ENCODE results near the gene GPR135. TPM values are rescaled to one million over a fixed set of nuclear protein-coding genes. Genes with fewer than 3 reads are reported as not detected.
"Not testable (repeated sequence)": the region's sequence is repeated elsewhere in the genome, so short reads cannot be mapped to it uniquely, and the experiment has no call there.

The GPR135 gene
- polyA plus RNA-seq, 1 donor = 3.2 TPM

- no peak for DNase-seq (ENCODE audit: low read depth)
These were observed 9.0 kb upstream of the GPR135 start for GRCh38 chr14:59474172-59474571.

DNA sequence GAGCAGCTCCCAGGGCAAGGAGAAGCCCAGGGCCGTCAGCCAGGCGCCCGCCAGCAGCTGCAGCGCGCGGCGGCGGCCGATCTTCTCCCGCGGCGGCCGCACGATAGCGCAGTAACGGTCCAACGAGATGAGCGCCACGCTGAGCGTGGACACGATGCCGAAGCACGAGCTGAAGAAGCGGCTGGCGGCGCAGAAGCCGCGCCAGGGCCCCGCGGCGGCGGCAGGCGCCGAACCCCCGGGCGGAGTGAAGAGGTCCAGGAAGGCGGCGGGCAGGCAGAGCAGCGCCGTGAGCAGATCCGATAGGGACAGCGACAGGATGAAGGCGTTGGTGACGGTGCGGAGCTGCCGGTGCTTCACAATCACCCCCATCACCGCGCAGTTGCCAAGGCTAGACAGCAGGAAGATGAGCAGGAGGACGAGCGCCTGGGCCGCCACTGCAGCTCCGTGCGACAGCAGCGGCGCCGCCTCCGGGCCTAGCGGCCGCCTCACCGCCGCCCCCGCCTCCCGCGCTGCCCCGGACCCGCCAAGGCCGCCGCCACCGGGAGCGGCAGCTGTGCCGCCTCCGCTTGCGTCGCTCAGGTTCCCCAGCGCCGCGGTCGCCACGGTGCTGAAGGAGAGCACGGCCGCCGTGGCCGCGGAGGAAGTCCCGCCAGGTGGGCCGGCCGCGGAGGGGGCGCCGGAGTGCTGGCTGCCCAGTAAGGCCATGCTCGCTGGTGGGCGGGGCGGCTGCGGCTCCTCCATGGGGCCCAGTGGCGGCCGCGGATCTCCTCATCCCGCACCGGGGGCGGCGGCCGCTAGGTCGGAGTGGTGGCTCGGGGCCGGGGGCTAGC, 479 bp downstream of the GPR135 start:
- DNase-seq (ENCODE audit: low read depth) = no peak

- no peak for DNase-seq (ENCODE audit: low read depth)
These were observed 1.2 kb downstream of the GPR135 start for GRCh38 chr14:59463787-59464485.

GRCh38 chr14:59461891-59462290, 3.3 kb downstream of the GPR135 start:
- DNase-seq (ENCODE audit: low read depth) = no peak

GRCh38 chr14:59460378-59460777, 4.8 kb downstream of the GPR135 start:
- DNase-seq (ENCODE audit: low read depth) = no peak

DNA sequence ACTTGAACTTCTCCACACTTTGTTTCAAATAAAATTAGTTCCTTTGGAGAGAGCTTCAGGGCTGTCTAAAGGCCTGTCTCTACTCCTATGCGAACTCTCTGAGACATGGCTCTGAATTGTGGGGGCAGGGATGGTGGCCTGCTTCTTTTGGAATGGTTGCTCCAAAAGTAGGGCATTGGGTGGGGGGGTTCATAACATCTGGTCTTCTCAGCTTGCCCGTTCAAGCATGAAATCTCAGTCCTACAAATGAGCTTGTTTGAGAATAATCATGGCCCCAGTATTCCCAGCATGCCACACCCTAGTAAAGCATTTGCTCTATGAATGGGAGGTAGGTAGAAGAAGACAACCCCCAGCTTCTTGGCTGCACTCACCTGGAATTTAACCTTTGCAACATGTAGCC, 6.7 kb downstream of the GPR135 start:
- no peak for DNase-seq (ENCODE audit: low read depth)

DNA sequence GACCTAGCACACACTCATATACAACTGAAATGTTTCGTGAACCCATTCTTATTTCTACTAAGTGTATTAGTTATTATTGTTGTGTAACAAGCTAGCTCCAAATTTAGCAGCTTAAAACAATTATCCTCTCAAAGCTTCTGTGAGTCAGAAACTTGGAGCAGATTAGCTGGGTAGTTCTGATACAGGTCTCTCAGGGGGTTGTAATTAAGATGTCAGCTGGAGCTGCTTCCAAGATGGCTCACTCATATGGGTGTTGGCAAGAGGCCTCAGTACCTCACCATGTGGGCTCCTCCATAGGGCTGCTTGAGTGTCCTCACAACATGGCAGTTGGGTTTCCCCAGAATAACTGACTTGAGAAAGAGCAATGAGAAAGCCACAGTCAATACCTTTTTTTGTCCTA, 9.8 kb downstream of the GPR135 start:
- DNase-seq (ENCODE audit: low read depth) = no peak

GRCh38 chr14:59454139-59454538, 11.0 kb downstream of the GPR135 start:
- no peak for DNase-seq (ENCODE audit: low read depth)

- no peak for DNase-seq (ENCODE audit: low read depth)
These were observed 13.3 kb downstream of the GPR135 start for GRCh38 chr14:59451849-59452248.

DNA sequence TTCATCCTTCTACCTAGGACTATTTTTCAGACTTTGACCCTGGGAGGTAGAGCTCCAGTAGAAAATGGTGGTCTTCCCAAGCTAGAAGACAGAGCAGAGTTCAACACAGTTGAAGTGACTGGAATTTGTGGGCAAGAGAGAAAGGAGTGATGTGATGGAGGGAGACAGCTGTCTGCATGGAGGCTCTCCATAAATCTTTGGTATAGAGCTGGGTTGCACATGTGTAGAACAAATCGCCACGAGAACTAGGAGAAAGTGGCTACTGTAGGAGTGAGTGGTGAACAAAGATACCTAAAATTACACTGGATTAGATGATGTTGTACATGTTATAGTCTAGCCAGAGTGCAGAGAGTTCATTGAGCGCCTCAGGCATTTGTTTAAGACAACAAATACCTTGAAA, 14.5 kb downstream of the GPR135 start:
- DNase-seq (ENCODE audit: low read depth) = no peak

- not testable (repeated sequence) for DNase-seq (ENCODE audit: low read depth)
These were observed 16.5 kb downstream of the GPR135 start for GRCh38 chr14:59448673-59449072.

DNA sequence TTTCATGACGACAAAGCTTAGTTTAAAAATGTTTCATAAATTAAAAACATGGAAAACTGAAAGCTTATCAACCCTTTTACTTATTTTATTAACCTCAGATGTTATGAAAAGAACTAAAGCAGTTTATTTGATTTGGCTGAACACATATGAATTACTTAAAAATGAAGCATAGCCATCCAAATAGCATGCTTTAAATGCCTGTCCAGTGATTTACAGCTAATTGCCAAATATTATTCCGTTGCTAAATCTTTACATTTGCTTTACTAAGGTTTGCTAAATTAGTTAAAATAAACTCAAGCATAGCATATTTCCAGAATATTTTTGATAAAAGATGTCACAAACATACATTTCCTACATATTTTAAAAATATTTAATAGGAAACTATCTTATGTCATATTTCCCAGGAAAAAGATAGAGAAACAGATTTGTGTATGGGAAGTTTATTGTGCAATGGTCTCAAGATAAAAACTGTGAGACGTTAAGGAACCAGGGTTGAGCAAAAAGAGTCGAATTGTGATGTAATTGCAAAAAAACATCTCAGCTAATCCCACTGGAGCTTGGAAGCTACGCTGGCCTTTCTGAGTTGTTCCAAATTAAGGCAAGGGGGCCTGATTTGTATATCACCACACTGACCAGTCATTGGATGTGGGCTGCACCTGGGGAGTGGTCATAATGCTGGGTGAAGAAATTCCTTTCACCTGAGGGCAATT, 25.8 kb downstream of the GPR135 start:
- DNase-seq (ENCODE audit: low read depth) = no peak

DNA sequence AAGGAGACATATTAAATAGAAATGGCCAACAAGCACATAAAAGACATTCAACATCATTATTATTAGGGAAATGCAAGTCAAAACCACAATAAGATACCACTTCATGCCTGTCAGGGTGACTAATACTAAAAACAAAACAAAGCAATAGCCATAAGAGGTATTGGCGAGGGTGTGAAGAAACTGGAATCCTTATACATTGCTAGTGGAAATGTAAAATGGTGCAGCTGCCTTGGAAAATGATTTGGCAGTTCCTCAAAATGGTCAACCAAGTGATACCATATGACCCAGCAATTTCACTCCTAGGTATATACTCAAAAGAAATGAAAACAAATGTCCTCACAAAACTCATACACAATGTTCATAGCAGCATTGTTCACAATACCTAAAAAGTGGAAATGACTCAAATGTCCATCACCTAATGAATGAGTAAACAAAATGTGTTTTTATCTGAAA, 27.0 kb downstream of the GPR135 start:
- DNase-seq (ENCODE audit: low read depth) = no peak

- no peak for DNase-seq (ENCODE audit: low read depth)
These were observed 29.2 kb downstream of the GPR135 start for GRCh38 chr14:59435987-59436386.

DNA sequence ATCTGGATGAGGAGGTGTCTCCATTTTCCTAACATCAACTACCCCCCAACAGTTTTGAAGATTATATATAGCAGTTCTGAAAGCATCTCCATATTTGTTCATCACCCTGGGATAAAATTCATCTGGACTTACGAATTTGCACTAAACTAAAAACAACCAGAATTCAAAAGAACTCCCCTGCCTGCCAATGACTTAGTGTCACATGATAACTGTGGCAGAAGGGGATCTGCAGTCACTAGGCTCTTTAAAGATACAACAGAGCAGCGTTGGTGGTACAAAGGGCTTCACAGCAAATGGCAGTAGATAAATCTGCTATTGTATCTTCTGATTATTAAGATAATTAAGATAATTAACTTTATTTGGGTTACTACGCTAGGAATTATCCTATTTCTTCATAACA, 30.1 kb downstream of the GPR135 start:
- no peak for DNase-seq (ENCODE audit: low read depth)

DNA sequence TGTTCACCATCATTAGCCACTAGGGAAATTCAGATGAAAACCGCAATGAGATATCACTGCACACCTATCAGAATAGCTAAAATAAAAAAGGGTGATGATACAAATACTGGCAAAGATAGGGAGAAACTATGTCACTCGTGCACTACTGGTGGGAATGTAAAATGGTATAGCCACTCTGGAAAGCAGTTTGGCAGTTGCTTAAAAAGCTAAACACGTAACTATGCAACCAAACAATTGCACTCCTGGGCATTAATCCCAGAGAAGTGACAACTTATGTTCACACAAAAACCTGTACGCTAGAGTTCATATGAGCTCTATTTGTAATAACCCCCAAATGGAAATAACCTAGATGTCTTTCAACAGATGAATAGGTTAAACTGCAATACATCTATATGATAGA, 35.4 kb downstream of the GPR135 start:
- no peak for DNase-seq (ENCODE audit: low read depth)

DNA sequence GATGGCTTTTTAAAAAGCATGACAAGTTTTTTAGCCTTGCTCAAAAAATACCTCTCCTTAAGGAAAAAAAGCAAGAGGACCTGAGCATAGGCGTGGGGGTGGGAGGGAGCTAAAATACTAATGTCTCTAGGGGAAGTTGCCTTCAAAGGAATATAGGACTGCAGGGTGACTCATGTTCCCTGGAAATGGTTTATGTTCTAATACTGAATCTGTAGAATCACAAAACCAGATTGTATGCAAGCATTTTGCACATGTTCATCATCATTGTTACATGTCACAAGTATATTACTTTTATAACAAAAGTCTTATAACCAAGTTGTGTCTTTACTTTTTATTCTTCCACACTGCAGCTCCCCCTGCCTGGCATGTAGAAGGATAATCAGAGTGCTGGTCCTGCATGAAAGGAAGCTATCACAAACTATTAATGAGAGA, 36.6 kb downstream of the GPR135 start:
- DNase-seq (ENCODE audit: low read depth) = no peak

DNA sequence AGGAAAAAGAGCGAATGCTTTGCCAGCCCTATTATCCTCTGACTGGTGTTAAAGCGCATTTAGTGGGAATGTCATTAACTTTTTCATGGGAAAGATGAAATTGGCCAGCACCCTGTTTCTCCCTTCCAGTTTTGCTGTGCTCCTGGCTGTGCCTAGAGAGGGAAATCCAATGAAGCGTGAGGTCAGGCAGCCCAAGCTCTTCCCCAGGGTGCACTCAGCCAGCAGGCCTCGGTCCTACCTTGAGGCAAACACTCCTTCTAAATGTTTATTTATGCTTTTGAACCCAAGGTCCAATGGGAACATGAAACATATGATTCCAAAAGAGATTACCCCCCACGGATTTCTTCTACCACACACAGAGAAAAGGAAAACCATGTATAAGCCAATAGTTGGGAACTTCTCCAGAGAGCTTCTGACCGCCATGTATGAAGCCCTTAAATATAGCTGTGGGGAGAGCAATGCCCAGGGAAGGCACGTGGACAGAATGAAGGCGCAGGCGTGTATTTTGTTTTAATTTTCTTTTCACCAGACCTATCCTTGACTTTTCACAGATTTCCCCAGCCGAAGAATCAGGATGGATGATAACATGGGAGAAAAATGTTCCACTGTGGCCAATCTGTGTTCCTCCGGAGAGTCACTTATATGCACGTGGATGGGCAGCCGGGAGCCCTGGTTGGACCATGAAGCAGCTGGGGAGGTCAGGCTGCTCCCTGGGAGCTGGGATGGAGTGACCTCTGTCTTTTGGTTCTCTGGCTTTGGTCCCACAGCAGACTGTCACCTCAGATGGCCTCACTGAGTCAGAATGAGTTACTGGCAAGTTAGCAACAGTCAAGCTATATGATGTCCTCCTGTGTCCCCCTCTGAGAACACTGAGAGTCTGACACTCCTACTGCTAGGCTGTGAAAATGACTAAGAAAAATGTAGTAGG, 37.3 kb downstream of the GPR135 start:
- no peak for DNase-seq (ENCODE audit: low read depth)

DNA sequence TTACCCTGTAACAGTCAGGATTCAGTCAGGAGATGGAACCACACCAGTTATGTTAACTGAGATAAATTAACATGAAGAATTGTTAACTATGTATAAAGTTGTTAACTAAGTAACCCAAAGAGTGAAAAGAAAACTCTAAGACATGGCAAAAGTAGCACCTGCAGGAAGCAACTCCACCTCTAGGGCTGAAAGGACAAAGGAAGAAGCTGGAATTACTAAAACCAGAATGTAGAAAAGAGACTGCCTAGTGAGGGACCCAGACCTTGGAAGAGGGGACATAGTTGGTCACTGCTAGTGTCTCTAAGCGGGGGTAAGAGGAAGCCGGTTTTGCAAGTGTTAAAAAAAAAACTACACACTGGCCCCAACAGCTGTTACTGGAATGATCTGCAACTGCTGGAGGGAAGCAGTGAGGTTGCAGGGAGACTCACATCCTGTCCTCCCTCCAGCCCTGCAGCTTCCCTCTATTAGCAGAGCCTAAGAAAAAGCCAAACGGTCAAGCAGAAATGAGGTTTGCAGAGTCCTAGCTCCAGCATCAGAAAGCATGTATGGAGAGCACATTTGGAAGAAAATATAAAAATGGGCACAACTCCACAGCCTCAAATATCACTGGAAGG, 39.8 kb downstream of the GPR135 start:
- peak; percentile 57 for DNase-seq (ENCODE audit: low read depth)

GRCh38 chr14:59424341-59425071, 40.7 kb downstream of the GPR135 start:
- no peak for DNase-seq (ENCODE audit: low read depth)

All from forelimb muscle (tissue), 1 donor.